Neutrophil (primary cell): ENCODE results near the gene EOGT.

Source experiments
- H3K27ac ChIP-seq: fragments of 200-600 bp; sonication (generic); 2 replicates; pipeline ENCODE4 v1.5.1; 2016; ENCODE audit warnings: mild to moderate bottlenecking, moderate library complexity
- H3K27me3 ChIP-seq: fragments of 200-600 bp; sonication (generic); 2 replicates; pipeline ENCODE4 v1.6.0; 2016; ENCODE audit warnings: mild to moderate bottlenecking
- H3K36me3 ChIP-seq: fragments of 200-600 bp; sonication (generic); 2 replicates; pipeline ENCODE4 v1.5.1; 2017
- H3K4me1 ChIP-seq, 2 experiments: fragments of 200-600 bp in 1 of 2; sonication (generic) in 1 of 2; 1 replicate in 1 of 2; 2 replicates in 1 of 2; pipeline versions ENCODE4 v1.5.1 to v1.6.1; 2013 to 2016; ENCODE audit warnings: low read depth in 1 of 2, low read length in 1 of 2, mild to moderate bottlenecking in 1 of 2, moderate library complexity in 1 of 2; ENCODE audit not compliant: control insufficient read depth in 1 of 2, insufficient read depth in 1 of 2
- H3K4me3 ChIP-seq, 2 experiments: fragments of 200-600 bp in 1 of 2; sonication (generic) in 1 of 2; 1 replicate in 1 of 2; 2 replicates in 1 of 2; pipeline ENCODE4 v1.5.1; 2013 to 2016; ENCODE audit warnings: low read depth in 1 of 2, low read length in 1 of 2, mild to moderate bottlenecking in 1 of 2, moderate library complexity in 1 of 2
- H3K9me3 ChIP-seq: fragments of 200-600 bp; sonication (generic); 2 replicates; pipeline ENCODE4 v1.5.1; 2016
- TF ChIP-seq, protein P1 (sequence below): fragments of 200-600 bp; sonication (generic); IDR thresholded peaks from 2 replicates; pipeline ENCODE4 v1.5.1; 2016; ENCODE audit warnings: antibody characterized with exemption

EOGT gene

DNA sequence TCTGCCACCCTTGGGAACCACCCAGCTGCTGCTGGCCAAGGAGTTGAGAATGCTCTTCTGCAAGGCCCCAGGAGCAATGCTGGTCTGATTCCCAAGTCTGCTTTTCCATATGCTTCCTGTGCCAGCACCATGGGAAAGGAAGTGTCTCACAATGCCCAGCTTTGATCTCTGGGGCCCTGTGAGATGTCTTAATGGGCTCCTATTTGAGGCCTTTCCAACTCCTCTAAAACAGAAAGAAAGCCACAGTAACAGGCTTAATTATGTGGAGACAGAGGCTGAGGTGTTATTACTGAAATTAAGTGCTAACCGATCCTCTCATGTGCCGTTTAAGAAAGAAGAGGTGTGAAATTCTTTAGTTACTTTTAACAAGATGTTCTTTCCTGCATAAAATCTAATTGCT is 4.5 kb downstream of the EOGT start:
- TF ChIP-seq, protein P1, sequence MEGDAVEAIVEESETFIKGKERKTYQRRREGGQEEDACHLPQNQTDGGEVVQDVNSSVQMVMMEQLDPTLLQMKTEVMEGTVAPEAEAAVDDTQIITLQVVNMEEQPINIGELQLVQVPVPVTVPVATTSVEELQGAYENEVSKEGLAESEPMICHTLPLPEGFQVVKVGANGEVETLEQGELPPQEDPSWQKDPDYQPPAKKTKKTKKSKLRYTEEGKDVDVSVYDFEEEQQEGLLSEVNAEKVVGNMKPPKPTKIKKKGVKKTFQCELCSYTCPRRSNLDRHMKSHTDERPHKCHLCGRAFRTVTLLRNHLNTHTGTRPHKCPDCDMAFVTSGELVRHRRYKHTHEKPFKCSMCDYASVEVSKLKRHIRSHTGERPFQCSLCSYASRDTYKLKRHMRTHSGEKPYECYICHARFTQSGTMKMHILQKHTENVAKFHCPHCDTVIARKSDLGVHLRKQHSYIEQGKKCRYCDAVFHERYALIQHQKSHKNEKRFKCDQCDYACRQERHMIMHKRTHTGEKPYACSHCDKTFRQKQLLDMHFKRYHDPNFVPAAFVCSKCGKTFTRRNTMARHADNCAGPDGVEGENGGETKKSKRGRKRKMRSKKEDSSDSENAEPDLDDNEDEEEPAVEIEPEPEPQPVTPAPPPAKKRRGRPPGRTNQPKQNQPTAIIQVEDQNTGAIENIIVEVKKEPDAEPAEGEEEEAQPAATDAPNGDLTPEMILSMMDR = no peak
- no peak overlapping the region for H3K4me3 ChIP-seq
- no peak overlapping the region for H3K27ac ChIP-seq
- H3K4me1 ChIP-seq = peaks cover 4 to 12% of the 10 kb centered on the region in 2 experiments
- H3K36me3 ChIP-seq = peaks cover 10% of the 10 kb centered on the region
- H3K9me3 ChIP-seq = no peaks in the 10 kb centered on the region
- H3K27me3 ChIP-seq = peaks cover 18% of the 10 kb centered on the region

DNA sequence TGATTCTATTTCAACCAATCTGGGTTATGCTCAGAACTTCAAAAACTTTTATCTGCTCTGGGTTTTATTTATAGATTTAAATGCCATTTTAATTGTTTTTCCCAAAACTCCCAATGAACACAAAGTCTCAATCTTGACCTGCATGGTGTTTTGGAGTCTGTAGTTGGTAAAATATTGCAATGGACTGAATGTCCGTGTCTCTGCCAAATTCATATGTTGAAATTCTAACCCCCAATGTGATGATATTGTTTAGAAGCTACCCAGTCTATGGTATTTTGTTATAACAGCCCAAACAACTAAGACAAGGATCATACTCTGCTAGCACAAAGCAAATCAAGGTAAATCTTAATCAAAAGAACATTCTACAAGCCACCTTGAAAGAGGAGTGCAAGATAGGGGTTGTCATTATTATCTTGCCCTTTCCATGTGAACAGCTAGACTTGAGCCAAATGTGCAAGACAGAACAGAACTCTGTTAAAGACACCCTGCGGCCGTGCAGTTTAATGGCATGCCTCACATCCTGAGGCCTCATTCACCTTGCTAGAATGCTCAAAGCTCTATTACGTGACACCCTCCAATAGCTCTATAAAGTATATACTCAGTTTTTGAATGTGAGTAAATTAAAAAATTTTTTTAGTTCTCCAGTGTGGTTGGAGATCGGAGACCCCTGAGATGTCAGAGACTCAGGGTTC is 7.5 kb downstream of the EOGT start:
- Histone ChIP-seq H3K36me3 (peaks cover 13% of the 10 kb centered on the region), H3K27ac (no peak overlapping the region), H3K27me3 (no peaks in the 10 kb centered on the region), H3K4me3 (no peak overlapping the region), H3K4me1 (no peaks in the 10 kb centered on the region), H3K9me3 (no peaks in the 10 kb centered on the region)
- TF ChIP-seq, protein P1 = no peak

DNA sequence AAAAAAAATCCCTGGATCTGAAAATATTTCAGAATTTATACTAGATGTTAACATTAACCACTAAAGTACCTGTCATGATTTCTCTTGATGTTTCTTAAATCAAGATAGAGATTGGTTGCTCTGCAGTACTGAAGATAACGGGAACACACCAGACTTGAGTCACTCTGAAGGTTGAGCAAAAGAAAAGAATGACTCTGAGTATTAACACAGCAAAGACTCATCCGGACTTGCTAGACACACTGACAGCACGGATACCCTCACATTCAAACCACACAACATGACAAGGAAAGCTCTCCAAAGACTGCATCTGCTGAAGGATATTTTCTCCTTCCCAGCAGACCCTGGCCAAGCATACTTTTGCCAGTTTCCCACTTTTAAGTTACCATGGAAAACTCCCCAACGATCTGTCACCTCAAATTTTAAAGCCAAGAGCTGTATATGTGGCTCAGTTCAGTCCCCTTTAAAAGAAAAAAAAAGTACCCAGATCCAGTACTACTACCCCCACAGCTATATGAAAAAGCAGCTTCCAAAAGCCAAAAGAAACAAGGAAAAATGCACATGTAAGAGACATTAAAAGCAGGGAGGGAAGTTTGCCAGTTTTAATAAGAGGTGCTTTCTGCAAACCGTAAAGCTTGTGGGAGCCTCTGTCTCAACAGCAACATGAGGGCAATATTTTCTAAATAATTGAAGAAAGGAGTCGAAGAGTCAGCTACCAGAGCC is 8.3 kb downstream of the EOGT start:
- H3K27me3 ChIP-seq = no peaks in the 10 kb centered on the region
- no peak overlapping the region for H3K4me3 ChIP-seq
- H3K4me1 ChIP-seq = no peaks in the 10 kb centered on the region
- no peak overlapping the region for H3K27ac ChIP-seq
- no peaks in the 10 kb centered on the region for H3K9me3 ChIP-seq
- TF ChIP-seq, protein P1 = no peak
- peaks cover 13% of the 10 kb centered on the region for H3K36me3 ChIP-seq

- Histone ChIP-seq H3K36me3 (peaks cover 13% of the 10 kb centered on the region), H3K4me1 (no peaks in the 10 kb centered on the region), H3K27me3 (no peaks in the 10 kb centered on the region), H3K4me3 (no peak overlapping the region), H3K27ac (no peak overlapping the region), H3K9me3 (no peaks in the 10 kb centered on the region)
- TF ChIP-seq, protein P1 = no peak
Measured at GRCh38 chr3:69004138-69004537, 9.3 kb downstream of the EOGT start.

- TF ChIP-seq, protein P1 = no peak
- no peaks in the 10 kb centered on the region for H3K9me3 ChIP-seq
- H3K4me3 ChIP-seq = no peak overlapping the region
- no peaks in the 10 kb centered on the region for H3K27me3 ChIP-seq
- H3K4me1 ChIP-seq = no peaks in the 10 kb centered on the region
- no peak overlapping the region for H3K27ac ChIP-seq
- H3K36me3 ChIP-seq = peaks cover 9% of the 10 kb centered on the region
Measured at GRCh38 chr3:68999605-69000004, 13.9 kb downstream of the EOGT start.
